Uterus (tissue), 2 donors: ENCODE results near the gene ATP6V0D1.

Source experiments
- CTCF ChIP-seq, 4 experiments: fragments of 200-600 bp in 2 of 4; fragments of 450-650 bp in 2 of 4; sonication (generic) in 2 of 4; IDR thresholded peaks; one replicate each; pipeline ENCODE4 v1.5.1; 2016 to 2019; ENCODE audit warnings: antibody characterized with exemption in 4 of 4, mild to moderate bottlenecking in 2 of 4, moderate library complexity in 1 of 4
- POLR2A ChIP-seq, 2 donors: fragments of 450-650 bp; IDR thresholded peaks; one replicate each; pipeline ENCODE4 v1.6.1; 2016; ENCODE audit warnings: antibody characterized with exemption in 2 of 2, mild to moderate bottlenecking in 1 of 2, moderate library complexity in 1 of 2

GRCh38 chr16:67442581-67443255 lies 38.2 kb downstream of the ATP6V0D1 start:
- no peak for TF ChIP-seq POLR2A (IDR thresholded peaks at IDR 0.05)
- TF ChIP-seq CTCF (IDR thresholded peaks at IDR 0.05), result no peak
